CMK (cell line): ENCODE data around the gene WSCD2.

Experiments used
- DNase-seq: peaks from one replicate; pipeline ENCODE4 v3.0.0-alpha.2; 2010; ENCODE audit warnings: low read depth

WSCD2 gene

DNA sequence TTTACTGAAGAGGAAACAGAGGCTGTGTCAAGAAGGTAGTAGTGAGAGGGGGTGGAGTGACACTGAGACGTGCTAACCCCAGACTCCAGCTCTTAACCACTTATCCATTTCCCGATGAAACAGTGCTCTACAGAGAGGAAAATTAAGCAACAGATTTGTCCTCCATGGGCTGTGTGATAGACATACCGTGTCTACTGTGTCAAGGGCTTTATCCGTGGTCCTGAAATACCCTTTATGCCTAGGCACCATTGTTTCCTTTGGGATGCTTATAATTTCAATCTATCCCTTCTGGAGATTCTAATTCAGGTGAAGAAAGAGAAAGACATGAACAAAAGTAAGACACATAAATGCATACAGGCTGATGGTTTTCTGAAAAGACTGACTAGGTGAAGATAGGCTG, 138.4 kb downstream of the WSCD2 start:
- DNase-seq, result no peak

DNA sequence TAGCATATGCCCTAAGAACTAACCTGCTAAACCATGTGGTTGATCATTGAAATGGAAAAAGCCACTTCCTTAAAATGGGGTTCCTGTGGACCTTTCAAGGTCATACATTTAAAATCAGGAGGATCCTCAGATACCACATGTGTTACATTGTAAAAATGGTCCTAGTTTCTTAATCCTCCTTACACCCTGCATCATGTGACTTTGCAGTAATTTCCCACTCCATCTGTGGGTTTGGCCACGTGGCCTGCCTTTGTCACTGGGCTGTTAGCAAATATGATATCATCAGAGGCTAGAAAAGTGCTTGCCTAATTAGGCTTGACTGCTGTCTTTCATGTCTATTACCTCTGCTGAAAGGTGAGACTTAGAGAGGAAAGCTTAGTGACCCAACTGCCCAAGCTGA, 139.3 kb downstream of the WSCD2 start:
- no peak for DNase-seq

DNA sequence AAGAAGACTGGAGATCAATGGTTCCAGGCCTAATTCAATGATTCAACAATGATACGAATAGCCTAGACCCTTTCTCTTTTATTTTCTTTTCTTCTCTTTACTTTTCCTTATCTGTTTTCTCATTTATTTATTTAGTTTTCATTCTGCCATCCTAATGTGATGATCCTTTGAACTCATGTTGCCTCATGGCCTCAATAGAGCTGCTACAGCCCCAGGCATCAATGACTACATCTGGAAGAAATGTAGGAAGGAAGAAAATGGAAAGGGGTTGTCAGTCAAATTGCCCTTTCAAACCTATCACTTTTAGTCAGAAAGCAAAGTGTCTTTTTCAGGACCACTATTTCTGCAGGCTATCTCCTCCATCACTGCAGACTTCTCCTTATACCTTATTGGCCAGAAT, 140.1 kb downstream of the WSCD2 start:
- DNase-seq, result no peak

DNA sequence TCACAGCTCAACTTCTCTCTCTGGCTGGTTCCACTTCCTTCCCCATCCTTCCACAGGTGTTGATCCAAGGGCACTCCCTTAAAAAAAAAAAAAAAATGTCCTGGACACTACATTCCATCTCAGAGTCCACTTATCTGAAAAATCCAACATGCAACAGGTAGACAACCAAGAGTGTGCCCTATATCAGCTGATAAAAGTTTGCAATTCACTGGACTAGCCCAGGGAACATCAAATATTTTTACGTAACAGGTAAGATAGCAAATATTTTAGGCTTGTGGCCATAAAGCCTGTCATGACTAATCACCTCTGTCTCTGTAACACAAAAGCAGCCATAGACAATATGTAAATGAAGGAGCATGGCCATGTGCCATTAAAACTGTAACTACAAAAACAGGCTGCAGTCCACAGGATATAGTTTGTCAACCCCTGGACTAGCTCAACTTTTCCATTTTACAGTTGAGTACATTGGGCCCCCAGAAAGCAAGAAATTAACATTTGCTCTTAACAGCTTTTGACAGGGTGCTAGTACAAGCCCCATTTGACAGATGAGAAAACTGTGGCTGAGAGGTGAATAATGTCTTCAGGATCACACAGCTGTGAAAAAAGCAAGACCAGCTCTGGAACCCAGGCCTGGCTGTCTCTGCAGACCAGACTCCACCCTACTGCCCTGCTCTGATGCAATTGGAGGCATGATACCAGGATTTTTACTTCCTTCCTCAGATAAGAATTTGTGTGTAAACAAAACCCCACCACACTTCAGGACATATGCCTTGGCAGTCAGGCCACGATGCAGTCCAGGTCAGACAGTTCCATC, 141.2 kb downstream of the WSCD2 start:
- DNase-seq, result no peak

DNA sequence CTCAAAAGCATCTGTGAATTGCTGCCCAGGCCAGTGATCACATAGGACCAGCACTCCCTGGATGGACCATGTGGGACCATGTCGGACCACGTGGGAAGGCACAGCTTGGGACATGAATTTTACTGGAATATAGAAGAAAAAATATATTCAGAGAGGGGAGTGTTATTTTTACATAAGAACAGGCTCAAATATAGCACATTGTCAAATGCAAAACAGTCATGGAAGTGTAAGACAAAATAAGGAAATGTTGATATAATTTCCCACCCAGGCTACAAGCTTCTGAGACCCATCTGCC, 141.7 kb downstream of the WSCD2 start:
- no peak for DNase-seq

DNA sequence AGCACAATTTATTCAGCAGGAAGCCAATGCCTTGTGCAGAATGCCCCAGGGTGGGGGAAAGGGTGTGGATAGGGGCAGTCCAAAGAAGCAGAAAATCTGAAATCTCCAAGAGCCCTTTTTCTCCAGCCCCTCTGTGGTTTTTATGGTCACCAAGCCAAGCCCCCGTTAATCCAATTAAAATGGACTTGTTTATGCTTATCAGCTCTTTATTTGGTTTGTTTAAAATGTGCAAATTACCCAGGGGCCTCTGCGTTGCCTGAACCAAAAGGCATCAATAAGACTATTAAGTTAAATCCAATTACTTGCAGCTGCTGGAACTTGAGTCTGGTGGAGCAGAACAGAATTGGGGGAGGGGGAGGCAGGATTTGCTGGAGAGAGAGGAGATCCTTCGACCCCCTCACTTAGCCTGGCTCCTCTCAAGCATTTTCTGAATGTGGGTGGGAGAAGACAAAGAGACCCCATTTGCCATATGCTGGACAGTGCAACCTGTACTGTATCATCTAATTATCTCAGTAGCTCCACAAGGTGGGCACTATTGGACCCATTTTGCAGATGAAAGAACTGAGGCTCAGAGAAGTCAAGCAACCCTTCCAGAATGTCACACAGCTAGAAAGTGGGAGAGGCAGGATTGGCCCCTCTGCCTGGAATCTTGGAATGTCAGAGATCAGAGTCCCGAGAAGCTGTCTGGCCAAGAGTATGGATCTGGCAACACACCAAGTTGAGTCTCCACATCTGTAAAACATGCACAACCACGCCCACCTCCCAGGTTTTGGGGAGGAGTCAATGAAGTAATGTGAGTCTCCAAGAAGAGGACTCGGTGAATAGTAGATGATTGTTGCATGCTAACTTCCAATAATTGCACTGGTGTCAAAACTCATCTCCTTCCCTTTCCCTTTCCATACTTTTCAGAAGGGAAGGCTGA, 143.1 kb downstream of the WSCD2 start:
- no peak for DNase-seq

DNA sequence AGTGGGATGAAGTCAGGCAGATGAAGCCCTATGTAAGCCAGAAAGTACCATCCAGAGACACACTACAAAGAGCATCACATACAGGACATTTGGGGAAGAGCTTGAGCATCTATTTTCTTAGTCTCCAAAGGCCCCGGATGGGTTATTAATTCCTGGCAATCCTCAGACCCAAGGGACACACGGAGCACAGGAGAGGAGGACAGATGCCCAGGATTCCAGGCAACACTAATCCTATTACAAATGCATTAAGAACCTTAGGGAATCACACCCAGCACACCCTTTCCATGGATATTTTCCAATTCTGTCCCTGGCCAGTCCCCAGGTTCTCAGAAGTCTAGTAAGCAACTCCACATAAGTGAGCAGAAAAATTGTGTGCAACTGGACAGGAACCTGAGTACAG, 144.1 kb downstream of the WSCD2 start:
- no peak for DNase-seq

DNA sequence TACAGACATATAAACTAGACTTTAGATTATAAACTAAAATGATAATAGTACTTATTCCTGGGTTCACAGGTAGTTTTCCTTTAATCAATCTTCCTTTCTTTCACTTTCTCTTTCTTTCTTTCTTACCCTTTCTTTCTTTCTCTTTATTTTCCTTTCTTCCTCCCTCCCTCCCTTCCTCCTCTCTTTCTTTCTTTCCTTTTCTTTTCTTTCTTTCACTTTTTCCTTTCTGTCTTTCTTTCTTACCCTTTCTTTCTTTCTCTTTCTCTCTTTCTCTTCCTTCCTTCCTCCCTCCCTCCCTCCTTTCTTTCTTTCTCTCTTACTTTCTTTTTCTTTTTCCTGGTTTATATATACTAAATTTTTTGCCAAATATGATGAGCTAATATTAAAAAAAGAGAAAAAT, 148.5 kb downstream of the WSCD2 start:
- no peak for DNase-seq

DNA sequence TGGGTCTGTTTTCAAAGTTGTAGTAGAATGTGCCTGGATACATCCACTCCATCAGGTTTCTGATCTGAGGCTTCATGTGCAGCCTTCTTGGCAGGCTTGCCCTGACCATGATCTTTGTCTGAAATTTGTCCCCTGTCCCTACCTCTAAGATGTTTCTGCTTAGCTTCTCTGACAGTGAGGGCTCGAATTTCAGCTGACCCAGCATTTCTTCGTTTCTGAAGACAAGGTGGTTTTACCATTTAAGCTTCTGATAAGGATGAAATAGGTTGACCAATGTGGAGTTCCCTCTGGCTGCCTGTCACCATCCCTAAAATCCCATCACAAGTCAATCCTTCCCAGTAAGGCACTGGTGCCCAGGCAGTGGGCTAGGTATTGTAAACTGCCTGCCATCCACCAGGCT, 153.1 kb downstream of the WSCD2 start:
- DNase-seq, result no peak

DNA sequence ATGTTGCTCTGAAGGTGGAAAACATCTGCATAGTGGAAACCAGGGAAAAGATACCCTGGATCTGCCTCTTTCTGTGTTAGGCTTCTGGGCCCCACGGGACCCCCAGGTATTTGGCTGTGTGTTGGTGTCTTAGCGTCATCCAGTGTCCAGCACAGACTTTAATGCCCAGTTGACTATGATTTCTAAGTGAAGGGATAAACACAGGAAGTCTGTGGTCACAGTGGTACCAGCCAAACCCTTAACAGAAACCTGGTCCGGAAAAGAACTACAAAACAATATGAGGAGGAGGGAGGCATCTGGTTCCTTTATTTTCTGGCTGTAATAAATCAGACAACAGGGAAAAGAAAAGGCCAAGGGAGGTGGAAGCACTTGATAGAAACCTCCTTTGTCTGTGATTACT, 153.6 kb downstream of the WSCD2 start:
- no peak for DNase-seq

DNA sequence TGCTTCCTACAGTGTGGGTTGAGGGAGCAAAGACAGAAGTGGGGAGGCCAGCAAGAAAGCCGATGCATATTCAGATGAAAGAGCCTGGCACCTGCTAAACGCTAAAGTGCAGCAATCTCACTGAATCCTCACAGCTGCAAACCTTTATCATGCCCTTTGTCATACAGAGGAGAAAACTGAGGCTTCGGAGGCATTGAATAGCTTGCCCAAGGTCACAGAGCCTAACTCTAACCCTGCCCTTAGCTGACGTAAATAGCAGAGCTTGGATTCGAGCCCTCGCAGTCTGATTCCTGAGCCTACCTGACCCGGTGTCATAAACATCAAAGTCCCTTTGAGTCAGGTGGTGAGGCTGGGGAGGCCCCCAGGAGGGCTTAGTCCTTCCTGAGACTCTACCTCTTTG, 155.1 kb downstream of the WSCD2 start:
- no peak for DNase-seq

DNA sequence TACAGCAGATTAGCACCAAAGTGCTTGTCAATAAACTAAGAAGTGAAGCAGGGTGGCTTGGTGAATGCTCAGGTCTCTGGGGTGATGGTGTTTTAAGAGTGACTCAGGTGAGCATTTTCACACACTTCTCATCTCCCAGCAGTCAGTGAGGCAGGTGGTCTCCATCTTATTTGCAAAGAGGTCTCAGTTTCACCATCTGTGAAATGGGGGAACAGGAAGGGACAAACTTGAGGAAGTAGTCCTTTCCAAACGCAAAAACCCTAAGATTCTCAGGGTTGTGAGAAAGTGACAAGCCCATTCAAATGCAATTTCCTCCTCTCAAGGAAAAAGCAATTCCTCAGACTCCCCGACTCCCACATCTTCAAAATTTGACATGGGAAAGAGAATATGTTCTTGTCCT, 155.9 kb downstream of the WSCD2 start:
- no peak for DNase-seq

DNA sequence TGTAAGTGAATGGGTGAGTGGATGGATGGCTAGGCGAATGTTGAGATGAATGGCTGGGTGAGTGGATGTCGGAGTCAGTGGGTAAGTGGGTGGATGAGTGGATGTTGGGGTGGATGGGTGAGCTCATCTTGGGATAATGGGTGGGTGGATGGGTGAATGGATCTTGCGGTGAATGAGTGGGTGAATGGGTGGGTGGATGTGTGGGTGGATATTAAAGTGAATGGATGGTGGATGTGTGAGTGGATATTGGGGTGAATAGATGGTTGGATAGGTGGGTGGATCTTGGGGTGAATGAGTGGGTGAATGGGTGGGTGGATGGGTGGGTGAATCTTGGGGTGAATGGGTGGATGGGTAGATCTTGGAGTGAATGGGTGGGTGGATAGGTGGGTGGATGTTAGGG, 158.1 kb downstream of the WSCD2 start:
- DNase-seq, result no peak

DNA sequence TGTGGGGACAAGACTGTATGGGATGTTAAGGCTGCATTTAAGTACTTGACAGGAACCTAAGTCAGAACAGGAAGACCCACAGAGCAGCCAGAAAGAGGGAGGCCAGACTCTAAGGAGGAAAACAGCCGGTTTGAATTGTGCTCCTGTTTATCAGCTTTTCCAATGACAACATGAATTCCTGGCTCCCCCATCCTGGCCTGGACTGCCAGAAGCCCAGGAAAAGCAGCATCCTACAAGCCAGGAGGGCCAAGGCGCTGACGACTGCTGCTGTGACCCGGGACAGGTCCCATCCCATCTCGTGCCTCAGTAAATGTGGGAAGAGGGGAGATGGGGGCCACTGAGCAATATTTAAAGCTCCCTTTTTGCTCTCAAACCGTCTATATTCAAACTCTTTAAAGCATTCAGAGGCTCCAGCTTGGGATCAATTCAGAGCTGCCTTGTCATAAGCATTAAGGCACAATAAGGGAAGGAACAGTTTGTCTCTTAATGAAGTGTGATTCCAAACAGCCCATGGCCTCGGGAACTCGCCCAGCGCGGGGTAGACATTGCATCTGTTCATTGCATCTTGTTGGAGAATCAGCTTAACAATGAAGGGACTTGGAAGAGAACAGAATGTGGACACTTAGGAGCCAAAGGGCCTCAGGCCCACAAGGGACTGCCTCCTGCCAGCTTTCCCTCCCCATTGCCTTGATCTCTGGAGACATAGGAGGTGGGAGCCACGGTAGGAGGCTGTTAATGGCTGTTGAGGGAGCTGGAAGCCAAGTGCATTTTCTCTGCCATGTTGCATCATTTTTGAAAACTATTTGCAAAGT, 160.5 kb downstream of the WSCD2 start:
- DNase-seq, result no peak

DNA sequence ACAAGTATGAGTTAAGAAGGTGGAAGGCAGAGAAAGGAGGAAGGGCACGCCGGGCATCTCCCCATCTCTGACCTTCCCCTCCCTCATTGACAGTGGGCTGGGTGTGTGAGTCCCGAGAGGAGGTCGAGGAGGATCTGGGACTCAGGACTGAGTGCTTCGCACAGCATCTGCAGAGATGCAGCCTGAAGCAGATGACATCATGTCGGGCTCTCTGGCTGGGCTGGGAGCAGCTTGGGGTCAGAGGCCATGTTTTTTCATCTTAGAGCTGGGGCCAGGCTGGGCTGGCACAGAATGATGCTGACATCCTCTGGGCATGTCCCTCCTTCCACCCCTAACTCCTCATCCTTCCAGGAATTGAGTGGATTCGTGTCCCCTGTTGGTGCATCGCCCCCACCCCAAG, 166.6 kb downstream of the WSCD2 start:
- DNase-seq, result no peak

DNA sequence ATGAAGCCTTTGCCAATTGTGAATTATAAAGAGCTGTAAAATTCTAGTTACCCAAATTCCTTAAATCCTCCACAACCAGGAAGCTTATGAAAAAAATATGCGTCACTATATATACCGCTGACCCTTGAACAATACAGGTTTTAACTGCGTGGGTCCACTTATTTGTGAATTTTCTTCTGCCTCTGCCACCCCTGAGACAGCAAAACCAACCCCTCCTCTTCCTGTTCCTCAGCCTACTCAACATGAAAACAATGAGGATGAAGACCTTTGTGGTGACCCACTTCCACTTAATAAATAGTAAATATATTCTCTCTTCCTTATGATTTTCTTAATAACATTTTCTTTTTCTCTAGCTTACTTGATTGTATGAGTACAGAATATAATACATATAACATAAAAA, 167.9 kb downstream of the WSCD2 start:
- no peak for DNase-seq

DNA sequence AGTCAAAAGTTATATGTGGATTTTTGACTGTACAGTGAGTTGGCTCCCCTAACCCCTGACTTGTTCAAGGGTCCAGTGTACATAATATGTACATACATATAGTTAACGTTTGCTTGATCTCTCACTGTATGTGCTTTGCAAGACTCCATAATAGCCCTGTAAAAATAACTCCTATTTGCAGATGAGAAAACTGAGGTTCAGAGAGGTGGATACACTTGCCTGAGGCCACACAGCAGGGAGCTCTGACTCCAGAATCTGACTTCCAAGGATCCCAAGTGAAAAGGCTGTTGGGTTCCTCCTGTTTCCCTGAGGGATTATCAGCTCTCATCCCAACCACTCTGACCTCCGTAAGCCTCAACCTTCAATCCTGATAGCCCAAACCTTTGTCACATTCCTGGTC, 168.3 kb downstream of the WSCD2 start:
- no peak for DNase-seq

DNA sequence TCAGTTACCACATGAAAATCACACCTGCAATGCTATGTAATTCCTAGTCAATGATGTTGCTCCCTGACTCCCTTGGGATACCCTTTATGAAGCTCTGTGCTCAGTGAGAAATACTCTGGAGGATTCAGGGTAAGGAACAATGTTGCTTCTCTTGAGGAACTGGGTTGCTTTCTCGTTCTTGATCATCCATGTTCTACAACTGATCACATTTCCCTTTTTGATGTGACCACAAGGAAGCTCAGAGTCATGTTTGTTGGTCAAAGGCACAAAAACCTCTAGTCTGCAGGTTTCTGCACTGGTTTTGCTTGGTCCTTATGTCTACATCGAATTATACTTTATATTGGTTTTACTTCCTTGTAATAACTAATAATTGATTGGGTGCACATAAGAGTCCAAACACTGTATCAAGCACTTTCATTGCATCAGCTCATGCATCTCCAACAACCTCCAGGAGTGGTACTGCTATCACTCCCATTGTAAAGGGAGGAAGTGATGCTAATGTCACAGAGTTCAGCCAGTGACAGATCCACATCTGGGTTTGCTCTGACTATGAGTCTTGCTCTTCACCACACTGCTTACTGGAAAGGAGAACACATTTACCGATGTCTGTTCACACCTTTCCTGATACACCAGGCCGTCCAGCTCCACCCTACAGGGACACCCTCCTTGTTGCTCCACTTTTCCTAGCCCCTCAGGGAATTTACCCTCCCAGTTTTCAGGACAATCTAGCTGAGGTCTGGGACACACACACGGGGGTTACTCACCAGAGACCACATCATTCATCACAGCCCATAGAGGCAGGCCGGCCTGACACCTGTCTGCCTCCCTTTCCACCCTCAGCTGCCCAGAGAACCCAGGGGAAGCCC, 169.0 kb downstream of the WSCD2 start:
- no peak for DNase-seq

DNA sequence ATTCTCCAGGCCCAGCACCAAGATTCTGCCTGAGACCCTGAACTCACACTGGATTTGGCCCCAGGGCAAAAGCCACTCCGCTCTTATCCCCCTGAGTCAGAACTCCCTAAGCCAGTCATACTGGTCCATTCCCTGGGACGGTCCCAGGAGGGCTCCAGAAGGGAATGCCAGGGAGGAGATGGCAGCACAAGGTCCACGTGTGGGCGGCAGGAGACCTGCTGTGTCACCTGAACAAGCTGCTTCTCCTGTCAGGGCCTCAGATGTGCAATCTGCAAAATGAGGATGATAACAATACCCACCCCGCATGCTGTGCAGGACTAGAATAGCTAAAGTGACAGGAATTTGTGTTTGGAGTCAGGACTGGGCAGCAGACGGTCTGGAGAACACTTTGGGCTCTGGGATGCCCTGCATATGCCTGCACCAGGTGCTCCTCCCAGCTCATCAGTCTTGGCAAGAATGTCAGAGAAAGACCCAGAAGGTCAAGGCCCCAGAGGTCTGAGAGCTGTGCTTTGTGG, 169.7 kb downstream of the WSCD2 start:
- no peak for DNase-seq

DNA sequence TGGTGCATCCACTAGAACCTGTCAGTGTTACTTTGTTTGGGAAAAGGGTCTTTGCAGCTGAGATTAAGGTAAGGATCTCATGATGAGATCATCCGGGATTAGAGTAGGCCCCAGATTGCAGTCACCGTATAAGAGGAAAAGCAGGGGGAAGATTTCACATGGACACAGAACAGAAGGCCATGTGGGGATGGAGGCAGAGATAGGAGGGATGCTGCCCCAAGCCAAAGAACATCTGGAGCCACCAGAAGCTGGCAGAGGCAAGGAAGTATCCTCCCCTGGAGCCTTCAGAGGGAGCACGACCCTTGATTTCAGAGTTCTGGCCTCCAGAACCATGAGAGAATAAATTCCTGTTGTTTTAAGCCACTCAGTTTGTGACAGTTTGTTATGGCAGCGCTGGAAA, 170.4 kb downstream of the WSCD2 start:
- DNase-seq, result no peak
